Stimulated activated CD8-positive, alpha-beta memory T cell treated with anti-CD3 and anti-CD28 coated beads, Interleukin-12 subunit alpha, Interleukin-12 subunit beta, amount 100 ng/mL, for 24 hours (primary cell): Measurements from ENCODE around the gene HEXIM2.
A peak's percentile ranks its signal among the peaks of the same experiment; 100 is the strongest.

Experiments
- DNase-seq: peaks from one replicate; pipeline ENCODE4 v3.0.0-alpha.2; 2020; ENCODE audit errors: extremely low read depth

The HEXIM2 gene

GRCh38 chr17:45143767-45144198 is 17.9 kb upstream of the HEXIM2 start:
- no peak for DNase-seq

GRCh38 chr17:45144199-45145034 is 17.3 kb upstream of the HEXIM2 start:
- DNase-seq, result no peak

- DNase-seq, result no peak
Observed at GRCh38 chr17:45145035-45145389, 16.7 kb upstream of the HEXIM2 start.

GRCh38 chr17:45146166-45146565 is 15.5 kb upstream of the HEXIM2 start:
- DNase-seq, result no peak

- no peak for DNase-seq
Observed at GRCh38 chr17:45146592-45146889, 15.1 kb upstream of the HEXIM2 start.

GRCh38 chr17:45146890-45147580 is 14.6 kb upstream of the HEXIM2 start:
- no peak for DNase-seq

- DNase-seq, result no peak
Observed at GRCh38 chr17:45147581-45148182, 14.0 kb upstream of the HEXIM2 start.

- DNase-seq, result peak; percentile 94
Observed at GRCh38 chr17:45148183-45149036, 13.3 kb upstream of the HEXIM2 start, which contains the start of gene HEXIM1. HEXIM1 (plus strand) TSS chr17:45148475; CDS start chr17:45149191, 716 bp downstream.

GRCh38 chr17:45149037-45149668 is 12.5 kb upstream of the HEXIM2 start:
- DNase-seq, result no peak

- DNase-seq, result no peak
Observed at GRCh38 chr17:45149669-45150664, 11.7 kb upstream of the HEXIM2 start.

- DNase-seq, result no peak
Observed at GRCh38 chr17:45150911-45151809, 10.5 kb upstream of the HEXIM2 start.

- no peak for DNase-seq
Observed at GRCh38 chr17:45155029-45155428, 6.6 kb upstream of the HEXIM2 start.

- DNase-seq, result no peak
Observed at GRCh38 chr17:45155483-45155882, 6.2 kb upstream of the HEXIM2 start.

GRCh38 chr17:45156242-45156641 is 5.4 kb upstream of the HEXIM2 start:
- DNase-seq, result no peak

GRCh38 chr17:45160447-45161287 is 1.0 kb upstream of the HEXIM2 start:
- DNase-seq, result no peak

- no peak for DNase-seq
Observed at GRCh38 chr17:45162025-45162687, 481 bp downstream of the HEXIM2 start.

GRCh38 chr17:45164734-45165269 is 3.1 kb downstream of the HEXIM2 start:
- DNase-seq, result no peak
